GM12891 (cell line): ENCODE measurements around the gene RADIL.

Source experiments
- PAX5 ChIP-seq: IDR thresholded peaks from 2 replicates; pipeline ENCODE4 v1.6.1; 2011; ENCODE audit warnings: low read length, moderate library complexity, mild to moderate bottlenecking; ENCODE audit not compliant: insufficient read depth, severe bottlenecking
- POLR2A ChIP-seq: IDR thresholded peaks from 2 replicates; pipeline ENCODE4 v1.6.1; 2011; ENCODE audit warnings: low read depth, low read length, control low read depth
- POLR2AphosphoS5 ChIP-seq: IDR thresholded peaks from 2 replicates; pipeline ENCODE4 v1.6.1; 2011; ENCODE audit warnings: low read depth, low read length, control low read depth

GRCh38 chr7:4875391-4875790 lies 8.1 kb downstream of the RADIL start:
- no peak for TF ChIP-seq POLR2AphosphoS5
- no peak for TF ChIP-seq POLR2A
- TF ChIP-seq PAX5 = no peak
